ENCODE results near the gene ABLIM1. TPM values are rescaled to one million over a fixed set of nuclear protein-coding genes. Genes with fewer than 3 reads are reported as not detected.
A peak's percentile ranks its signal among the peaks of the same experiment; 100 is the strongest.

Gene ABLIM1
- total RNA-seq, 4 donors from 2014 or later, result 83.1 to 145 (median 120) TPM

- intact Hi-C loops (cut with DNase I), result no loop called here
- TF ChIP-seq POLR2AphosphoS5 (IDR thresholded peaks at IDR 0.05) (no peak), POLR2A (IDR thresholded peaks at IDR 0.05; ENCODE audit: low read depth) (no peak), EP300 (IDR thresholded peaks at IDR 0.05) (no peak)
- TF ChIP-seq, protein P1, sequence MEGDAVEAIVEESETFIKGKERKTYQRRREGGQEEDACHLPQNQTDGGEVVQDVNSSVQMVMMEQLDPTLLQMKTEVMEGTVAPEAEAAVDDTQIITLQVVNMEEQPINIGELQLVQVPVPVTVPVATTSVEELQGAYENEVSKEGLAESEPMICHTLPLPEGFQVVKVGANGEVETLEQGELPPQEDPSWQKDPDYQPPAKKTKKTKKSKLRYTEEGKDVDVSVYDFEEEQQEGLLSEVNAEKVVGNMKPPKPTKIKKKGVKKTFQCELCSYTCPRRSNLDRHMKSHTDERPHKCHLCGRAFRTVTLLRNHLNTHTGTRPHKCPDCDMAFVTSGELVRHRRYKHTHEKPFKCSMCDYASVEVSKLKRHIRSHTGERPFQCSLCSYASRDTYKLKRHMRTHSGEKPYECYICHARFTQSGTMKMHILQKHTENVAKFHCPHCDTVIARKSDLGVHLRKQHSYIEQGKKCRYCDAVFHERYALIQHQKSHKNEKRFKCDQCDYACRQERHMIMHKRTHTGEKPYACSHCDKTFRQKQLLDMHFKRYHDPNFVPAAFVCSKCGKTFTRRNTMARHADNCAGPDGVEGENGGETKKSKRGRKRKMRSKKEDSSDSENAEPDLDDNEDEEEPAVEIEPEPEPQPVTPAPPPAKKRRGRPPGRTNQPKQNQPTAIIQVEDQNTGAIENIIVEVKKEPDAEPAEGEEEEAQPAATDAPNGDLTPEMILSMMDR (IDR thresholded peaks at IDR 0.05), result no peak
- Histone ChIP-seq H3K4me3 (no peak overlapping the region), H3K4me1 (peaks cover 36 to 91% (median 83%) of the 10 kb centered on the region in 4 donors), H3K27ac (replicated peaks in 1 of 4) (peak overlapping the region in 3 of 4 donors; percentile 45 to 78 (median 52)), H3K27me3 (peaks cover 0 to 4% (median 0%) of the 10 kb centered on the region in 4 donors), H3K9me3 (no peaks in the 10 kb centered on the region), H3K36me3 (no peaks in the 10 kb centered on the region)
- 85% methylated on average over 2 of the region's 2 CpGs for WGBS
- DNase-seq (ENCODE audit: extremely low spot score), result no peak
These were observed 261.6 kb downstream of the ABLIM1 start for GRCh38 chr10:114396464-114396863.

DNA sequence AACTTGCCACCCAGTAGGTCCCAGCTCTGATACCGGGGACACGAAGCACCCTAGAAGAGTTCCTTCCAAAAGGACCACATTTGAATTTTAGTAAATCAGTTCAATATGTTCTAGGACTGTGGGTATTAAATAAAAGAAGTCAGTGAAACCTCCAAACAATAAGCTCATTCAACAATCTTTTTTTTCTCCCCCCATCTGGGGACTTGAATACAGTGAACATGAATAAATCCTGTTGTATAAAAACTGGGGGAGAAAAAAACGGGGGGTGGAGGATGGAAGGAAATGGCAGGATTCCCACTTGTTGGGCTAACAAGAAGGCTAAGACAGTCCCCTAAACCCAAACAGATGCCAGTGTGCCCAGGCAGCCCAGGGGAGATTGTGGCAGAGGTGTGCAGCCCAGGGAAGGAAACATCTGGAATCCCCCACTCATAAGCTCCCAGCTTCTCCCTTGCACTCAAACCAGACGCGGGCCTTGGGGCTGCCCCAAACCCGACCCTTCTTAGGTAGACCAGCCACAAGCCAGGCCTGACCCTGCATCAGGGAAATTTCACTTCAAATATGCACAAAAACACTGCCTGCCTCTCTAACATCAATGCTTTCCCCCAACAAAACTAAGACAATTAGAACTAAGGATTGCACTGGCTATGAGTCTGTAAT is 262.6 kb downstream of the ABLIM1 start:
- H3K27me3 ChIP-seq, result peaks cover 0 to 4% (median 0%) of the 10 kb centered on the region in 4 donors
- peaks cover 34 to 91% (median 83%) of the 10 kb centered on the region in 4 donors for H3K4me1 ChIP-seq
- TF ChIP-seq EP300 (IDR thresholded peaks at IDR 0.05), result no peak
- TF ChIP-seq, protein P1 (IDR thresholded peaks at IDR 0.05), result no peak
- TF ChIP-seq POLR2A (IDR thresholded peaks at IDR 0.05; ENCODE audit: low read depth), result no peak
- TF ChIP-seq POLR2AphosphoS5 (IDR thresholded peaks at IDR 0.05), result no peak
- H3K4me3 ChIP-seq, result no peak overlapping the region
- H3K27ac ChIP-seq (replicated peaks in 1 of 4), result peak overlapping the region in 1 of 4 donors; percentile 78
- H3K9me3 ChIP-seq, result no peaks in the 10 kb centered on the region
- DNase-seq (ENCODE audit: extremely low spot score), result no peak
- 71% methylated on average over 6 of the region's 6 CpGs for WGBS
- no peaks in the 10 kb centered on the region for H3K36me3 ChIP-seq
- intact Hi-C loops (cut with DNase I), result no loop called here

- 68% methylated on average over 5 of the region's 6 CpGs for WGBS
- DNase-seq (ENCODE audit: extremely low spot score), result no peak
- H3K9me3 ChIP-seq, result no peaks in the 10 kb centered on the region
- H3K4me3 ChIP-seq, result no peak overlapping the region
- peak overlapping the region; percentile 39 to 63 (median 52) for H3K27ac ChIP-seq (replicated peaks in 1 of 4)
- no peak for TF ChIP-seq EP300 (IDR thresholded peaks at IDR 0.05)
- TF ChIP-seq POLR2AphosphoS5 (IDR thresholded peaks at IDR 0.05), result no peak
- TF ChIP-seq, protein P1 (IDR thresholded peaks at IDR 0.05), result no peak
- no peak for TF ChIP-seq POLR2A (IDR thresholded peaks at IDR 0.05; ENCODE audit: low read depth)
- H3K4me1 ChIP-seq, result peaks cover 27 to 89% (median 79%) of the 10 kb centered on the region in 4 donors
- intact Hi-C loops (cut with DNase I), result no loop called here
- peaks cover 0 to 4% (median 0%) of the 10 kb centered on the region in 4 donors for H3K27me3 ChIP-seq
- no peaks in the 10 kb centered on the region for H3K36me3 ChIP-seq
These were observed 263.5 kb downstream of the ABLIM1 start for GRCh38 chr10:114394531-114394930.

DNA sequence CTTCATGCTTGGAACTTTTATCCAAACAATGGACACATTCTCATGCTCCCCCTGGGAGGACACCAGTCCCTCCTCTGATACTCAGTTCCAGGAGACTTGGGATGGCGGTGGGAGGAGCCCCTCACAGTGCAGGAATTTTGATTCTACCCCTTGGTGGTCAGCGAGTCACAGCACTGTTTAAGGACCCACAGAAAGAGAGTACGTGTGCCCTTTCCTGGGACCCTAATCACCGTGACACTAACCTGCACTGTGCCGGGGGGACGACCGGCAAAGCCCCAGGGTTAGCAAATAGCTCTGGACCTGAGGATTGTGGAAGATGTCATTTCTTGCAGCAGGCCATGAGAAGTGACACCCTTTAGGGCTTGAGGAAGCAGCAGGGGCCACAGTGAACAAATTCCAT is 264.2 kb downstream of the ABLIM1 start:
- TF ChIP-seq EP300 (IDR thresholded peaks at IDR 0.05) (no peak), POLR2AphosphoS5 (IDR thresholded peaks at IDR 0.05) (no peak), POLR2A (IDR thresholded peaks at IDR 0.05; ENCODE audit: low read depth) (no peak)
- TF ChIP-seq, protein P1 (IDR thresholded peaks at IDR 0.05), result no peak
- 69% methylated on average over 3 of the region's 7 CpGs for WGBS
- peaks cover 30 to 89% (median 79%) of the 10 kb centered on the region in 4 donors for H3K4me1 ChIP-seq
- DNase-seq (ENCODE audit: extremely low spot score), result no peak
- H3K27me3 ChIP-seq, result no peaks in the 10 kb centered on the region
- no peak overlapping the region for H3K4me3 ChIP-seq
- no peaks in the 10 kb centered on the region for H3K9me3 ChIP-seq
- H3K27ac ChIP-seq (replicated peaks in 1 of 4), result peak overlapping the region; percentile 39 to 63 (median 52)
- no peaks in the 10 kb centered on the region for H3K36me3 ChIP-seq
- intact Hi-C loops (cut with DNase I), result no loop called here

All from esophagus muscularis mucosa (tissue), 4 donors.